Liver (tissue), 9 donors: Measurements from ENCODE around the gene COL15A1. TPM values are rescaled to one million over a fixed set of nuclear protein-coding genes. Genes with fewer than 3 reads are reported as not detected.

Experiments
- DNase-seq: peaks from one replicate; pipeline ENCODE4 v3.0.0-alpha.2; 2017; ENCODE audit warnings: low spot score
- H3K27ac ChIP-seq, 2 donors: one replicate each; pipeline ENCODE4 v1.7.0; 2013; ENCODE audit warnings: inconsistent platforms in 2 of 2, low read length in 2 of 2, control low read depth in 1 of 2, low read depth in 1 of 2, mild to moderate bottlenecking in 1 of 2
- H3K27me3 ChIP-seq, 4 donors: one replicate each; pipeline versions ENCODE4 v1.6.1 to v1.7.0; 2013; ENCODE audit warnings: low read length in 3 of 4, inconsistent platforms in 1 of 4, mild to moderate bottlenecking in 1 of 4, moderate library complexity in 1 of 4; ENCODE audit not compliant: control insufficient read depth in 4 of 4, insufficient read depth in 4 of 4
- H3K36me3 ChIP-seq, 4 donors: one replicate each; pipeline versions ENCODE4 v1.6.1 to v1.7.0; 2013; ENCODE audit warnings: low read length in 3 of 4, mild to moderate bottlenecking in 3 of 4, low read depth in 1 of 4, moderate library complexity in 1 of 4; ENCODE audit not compliant: control insufficient read depth in 4 of 4, insufficient read depth in 3 of 4
- H3K4me1 ChIP-seq, 4 donors: one replicate each; pipeline versions ENCODE4 v1.6.1 to v1.7.0; 2013; ENCODE audit warnings: low read length in 3 of 4, mild to moderate bottlenecking in 3 of 4, moderate library complexity in 1 of 4; ENCODE audit not compliant: control insufficient read depth in 4 of 4, insufficient read depth in 4 of 4
- H3K4me3 ChIP-seq, 3 donors: one replicate each; pipeline versions ENCODE4 v1.6.1 to v1.7.0; 2013; ENCODE audit warnings: low read length in 3 of 3, control low read depth in 1 of 3, low read depth in 1 of 3, mild to moderate bottlenecking in 1 of 3
- H3K9ac ChIP-seq, 2 donors: one replicate each; pipeline ENCODE4 v1.7.0; 2013; ENCODE audit warnings: low read length in 2 of 2, mild to moderate bottlenecking in 2 of 2, moderate library complexity in 2 of 2, control low read depth in 1 of 2, low read depth in 1 of 2
- H3K9me3 ChIP-seq, 4 donors: one replicate each; pipeline versions ENCODE4 v1.6.1 to v1.7.0; 2013; ENCODE audit warnings: low read length in 3 of 4; ENCODE audit not compliant: control insufficient read depth in 4 of 4
- FOXA2 ChIP-seq: IDR thresholded peaks from 2 replicates; pipeline ENCODE4 v1.6.1; 2016; ENCODE audit warnings: antibody characterized with exemption
- RAD21 ChIP-seq, 2 donors: IDR thresholded peaks; 2 replicates each; pipeline ENCODE4 v1.6.1; 2016; ENCODE audit warnings: antibody characterized with exemption in 2 of 2, mild to moderate bottlenecking in 2 of 2
- RXRA ChIP-seq, 2 donors: IDR thresholded peaks; 2 replicates each; pipeline ENCODE4 v1.6.1; 2017 to 2018; ENCODE audit warnings: antibody characterized with exemption in 2 of 2, mild to moderate bottlenecking in 1 of 2
- polyA plus RNA-seq, 2 donors: library from polyadenylated mRNA; stranded (reverse) in 1 of 2; unstranded in 1 of 2; fragments of 200-250 nt in 1 of 2; fragments of >200 nt in 1 of 2; fragmentation: Nextera tagmentation in 1 of 2; extraction: Ambion mirVana in 1 of 2; gene quantifications; one replicate each; pipeline versions ENCODE4 v1.2.1 to v1.2.3, GENCODE V29; 2013 to 2015
- total RNA-seq, 2 donors: library from RNA; depleted of rRNA; stranded (reverse); fragments of >200 nt; gene quantifications; one replicate each; pipeline ENCODE4 v1.2.3, GENCODE V29; 2014
- TF ChIP-seq, protein P1 (sequence below): fragments of 150-350 bp; IDR thresholded peaks from 2 replicates; pipeline ENCODE4 v1.5.1; 2017; ENCODE audit warnings: improper control_type of control experiment, low read depth, low read length; ENCODE audit not compliant: missing input control
- donor health status: healthy.
- donor health status: healthy.
- donor health status: healthy.
- donor health status: healthy.
- donor health status: healthy.

COL15A1 gene
- total and polyA plus RNA-seq, 4 donors: 0.10 to 0.42 (median 0.24) TPM

GRCh38 chr9:99119976-99120655 lies 176.4 kb downstream of the COL15A1 start:
- H3K27ac ChIP-seq: no peak overlapping the region
- no peak overlapping the region for H3K9ac ChIP-seq
- no peaks in the 10 kb centered on the region for H3K4me1 ChIP-seq
- H3K27me3 ChIP-seq: no peaks in the 10 kb centered on the region
- no peak overlapping the region for H3K4me3 ChIP-seq
- H3K36me3 ChIP-seq: no peaks in the 10 kb centered on the region
- no peak for DNase-seq
- no peak for TF ChIP-seq RXRA (IDR thresholded peaks at IDR 0.05)
- no peak for TF ChIP-seq RAD21 (IDR thresholded peaks at IDR 0.05)
- TF ChIP-seq, protein P1, sequence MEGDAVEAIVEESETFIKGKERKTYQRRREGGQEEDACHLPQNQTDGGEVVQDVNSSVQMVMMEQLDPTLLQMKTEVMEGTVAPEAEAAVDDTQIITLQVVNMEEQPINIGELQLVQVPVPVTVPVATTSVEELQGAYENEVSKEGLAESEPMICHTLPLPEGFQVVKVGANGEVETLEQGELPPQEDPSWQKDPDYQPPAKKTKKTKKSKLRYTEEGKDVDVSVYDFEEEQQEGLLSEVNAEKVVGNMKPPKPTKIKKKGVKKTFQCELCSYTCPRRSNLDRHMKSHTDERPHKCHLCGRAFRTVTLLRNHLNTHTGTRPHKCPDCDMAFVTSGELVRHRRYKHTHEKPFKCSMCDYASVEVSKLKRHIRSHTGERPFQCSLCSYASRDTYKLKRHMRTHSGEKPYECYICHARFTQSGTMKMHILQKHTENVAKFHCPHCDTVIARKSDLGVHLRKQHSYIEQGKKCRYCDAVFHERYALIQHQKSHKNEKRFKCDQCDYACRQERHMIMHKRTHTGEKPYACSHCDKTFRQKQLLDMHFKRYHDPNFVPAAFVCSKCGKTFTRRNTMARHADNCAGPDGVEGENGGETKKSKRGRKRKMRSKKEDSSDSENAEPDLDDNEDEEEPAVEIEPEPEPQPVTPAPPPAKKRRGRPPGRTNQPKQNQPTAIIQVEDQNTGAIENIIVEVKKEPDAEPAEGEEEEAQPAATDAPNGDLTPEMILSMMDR: no peak
- no peak for TF ChIP-seq FOXA2
- H3K9me3 ChIP-seq: no peaks in the 10 kb centered on the region

Other genes with a start within 250 kb of the COL15A1 start
- under 1 TPM; 0.08 to 0.23 TPM for gene GABBR2, start 235.0 kb upstream of the COL15A1 start, total RNA-seq
- under 1 TPM in 1 of 2 donors, not detected in 1; 0.03 TPM for gene GABBR2, start 235.0 kb upstream of the COL15A1 start, polyA plus RNA-seq
- gene ANKS6, start 147.4 kb upstream of the COL15A1 start, total RNA-seq: 1 to 10 TPM; 1.9 to 6.3 TPM
- 1 to 10 TPM; 2.3 to 3.5 TPM for gene ANKS6, start 147.4 kb upstream of the COL15A1 start, polyA plus RNA-seq
- 1 to 10 TPM in 1 of 2 donors, under 1 TPM in 1; 0.25 to 1.4 TPM for gene GALNT12, start 136.2 kb upstream of the COL15A1 start, total RNA-seq
- gene GALNT12, start 136.2 kb upstream of the COL15A1 start, polyA plus RNA-seq: under 1 TPM in 1 of 2 donors, not detected in 1; 0.16 TPM
- 10 to 100 TPM; 17.6 to 18.2 TPM for gene TGFBR1, start 161.2 kb downstream of the COL15A1 start, total RNA-seq
- 1 to 10 TPM; 3.1 to 4.5 TPM for gene TGFBR1, start 161.2 kb downstream of the COL15A1 start, polyA plus RNA-seq